Subcutaneous abdominal adipose tissue (tissue), 5 donors: Measurements from ENCODE around the gene CALB2.

Experiments used
- H3K27ac ChIP-seq: one replicate; pipeline ENCODE4 v1.7.0; 2013; ENCODE audit warnings: low read depth, mild to moderate bottlenecking, inconsistent platforms, low read length, moderate library complexity
- H3K27me3 ChIP-seq, 5 donors: one replicate each; pipeline ENCODE4 v1.7.0; 2013; ENCODE audit warnings: low read length in 5 of 5, inconsistent platforms in 1 of 5; ENCODE audit not compliant: control insufficient read depth in 5 of 5, insufficient read depth in 4 of 5
- H3K36me3 ChIP-seq, 5 donors: one replicate each; pipeline ENCODE4 v1.7.0; 2013; ENCODE audit warnings: low read length in 5 of 5; ENCODE audit not compliant: control insufficient read depth in 5 of 5, insufficient read depth in 5 of 5
- H3K4me1 ChIP-seq, 5 donors: one replicate each; pipeline ENCODE4 v1.7.0; 2013; ENCODE audit warnings: low read length in 5 of 5, mild to moderate bottlenecking in 3 of 5, moderate library complexity in 1 of 5; ENCODE audit not compliant: control insufficient read depth in 5 of 5, insufficient read depth in 5 of 5
- H3K4me3 ChIP-seq, 5 donors: one replicate each; pipeline ENCODE4 v1.7.0; 2013; ENCODE audit warnings: low read length in 5 of 5, low read depth in 1 of 5
- H3K9ac ChIP-seq, 5 donors: one replicate each; pipeline ENCODE4 v1.7.0; 2013; ENCODE audit warnings: low read length in 5 of 5, mild to moderate bottlenecking in 4 of 5, moderate library complexity in 3 of 5
- H3K9me3 ChIP-seq, 5 donors: one replicate each; pipeline ENCODE4 v1.7.0; 2013; ENCODE audit warnings: low read length in 5 of 5; ENCODE audit not compliant: control insufficient read depth in 5 of 5
- donor health status: healthy.
- donor health status: healthy.
- donor health status: healthy.
- donor health status: healthy.
- donor health status: healthy.

CALB2 gene

GRCh38 chr16:71339236-71340171 lies 19.0 kb upstream of the CALB2 start:
- no peaks in the 10 kb centered on the region for H3K4me1 ChIP-seq
- H3K27me3 ChIP-seq, result peaks cover 0 to 9% (median 5%) of the 10 kb centered on the region in 5 donors
- H3K9me3 ChIP-seq, result peaks cover 0 to 3% (median 0%) of the 10 kb centered on the region in 5 donors
- no peaks in the 10 kb centered on the region for H3K36me3 ChIP-seq
- H3K9ac ChIP-seq, result no peak overlapping the region
- H3K27ac ChIP-seq, result no peak overlapping the region
- H3K4me3 ChIP-seq, result no peak overlapping the region

- Histone ChIP-seq H3K36me3 (no peaks in the 10 kb centered on the region), H3K9ac (no peak overlapping the region), H3K9me3 (peaks cover 0 to 3% (median 0%) of the 10 kb centered on the region in 5 donors), H3K27ac (no peak overlapping the region), H3K27me3 (peaks cover 0 to 12% (median 8%) of the 10 kb centered on the region in 5 donors), H3K4me1 (no peaks in the 10 kb centered on the region), H3K4me3 (no peak overlapping the region)
Measured at GRCh38 chr16:71340406-71340805, 18.1 kb upstream of the CALB2 start.

- no peaks in the 10 kb centered on the region for H3K4me1 ChIP-seq
Measured at GRCh38 chr16:71341881-71342280, 16.6 kb upstream of the CALB2 start.

DNA sequence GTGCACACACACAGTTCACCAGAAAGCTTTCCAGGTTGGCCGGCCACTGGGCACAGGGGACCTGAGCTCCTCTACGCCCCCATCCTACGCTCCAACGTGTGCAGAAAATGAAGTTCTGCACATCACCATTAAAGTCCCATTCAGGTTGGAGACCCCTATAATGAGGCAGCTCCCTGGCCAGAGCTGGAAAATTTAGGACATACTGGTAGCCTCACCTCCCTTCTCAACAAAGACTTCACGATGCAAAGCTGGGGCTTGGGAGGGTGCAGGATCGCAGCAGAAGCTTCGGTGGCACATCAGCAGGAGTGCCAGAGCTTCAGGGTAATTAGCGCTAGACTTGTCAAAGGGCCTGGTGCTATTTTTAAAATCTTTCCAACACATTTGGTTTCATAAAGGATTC lies 15.4 kb upstream of the CALB2 start:
- Histone ChIP-seq H3K9me3 (no peaks in the 10 kb centered on the region), H3K9ac (no peak overlapping the region), H3K4me1 (no peaks in the 10 kb centered on the region), H3K4me3 (no peak overlapping the region), H3K36me3 (no peaks in the 10 kb centered on the region), H3K27ac (no peak overlapping the region), H3K27me3 (peaks cover 0 to 12% (median 8%) of the 10 kb centered on the region in 5 donors)

More at GRCh38 chr16:71341881-71342280, 16.6 kb upstream of the CALB2 start:
- H3K9me3 ChIP-seq, result no peaks in the 10 kb centered on the region
- no peak overlapping the region for H3K9ac ChIP-seq
- H3K36me3 ChIP-seq, result no peaks in the 10 kb centered on the region
- H3K4me3 ChIP-seq, result no peak overlapping the region
- H3K27ac ChIP-seq, result no peak overlapping the region
- H3K27me3 ChIP-seq, result peaks cover 0 to 12% (median 8%) of the 10 kb centered on the region in 5 donors

GRCh38 chr16:71344315-71344905 lies 14.1 kb upstream of the CALB2 start:
- Histone ChIP-seq H3K27ac (no peak overlapping the region), H3K36me3 (no peaks in the 10 kb centered on the region), H3K27me3 (peaks cover 0 to 13% (median 4%) of the 10 kb centered on the region in 5 donors), H3K4me3 (no peak overlapping the region), H3K9ac (no peak overlapping the region), H3K4me1 (no peaks in the 10 kb centered on the region), H3K9me3 (no peaks in the 10 kb centered on the region)

GRCh38 chr16:71345031-71345430 lies 13.5 kb upstream of the CALB2 start:
- no peaks in the 10 kb centered on the region for H3K36me3 ChIP-seq
- no peaks in the 10 kb centered on the region for H3K9me3 ChIP-seq
- H3K9ac ChIP-seq, result no peak overlapping the region
- no peak overlapping the region for H3K4me3 ChIP-seq
- H3K4me1 ChIP-seq, result no peaks in the 10 kb centered on the region
- H3K27me3 ChIP-seq, result peaks cover 0 to 13% (median 6%) of the 10 kb centered on the region in 5 donors
- H3K27ac ChIP-seq, result no peak overlapping the region

- no peaks in the 10 kb centered on the region for H3K9me3 ChIP-seq
- H3K4me3 ChIP-seq, result no peak overlapping the region
- no peaks in the 10 kb centered on the region for H3K36me3 ChIP-seq
- H3K27me3 ChIP-seq, result peaks cover 0 to 9% (median 6%) of the 10 kb centered on the region in 5 donors
- no peaks in the 10 kb centered on the region for H3K4me1 ChIP-seq
- H3K9ac ChIP-seq, result no peak overlapping the region
- no peak overlapping the region for H3K27ac ChIP-seq
Measured at GRCh38 chr16:71347146-71347545, 11.4 kb upstream of the CALB2 start.

GRCh38 chr16:71348262-71349085 lies 10.0 kb upstream of the CALB2 start:
- H3K9me3 ChIP-seq, result peaks cover 0 to 2% (median 0%) of the 10 kb centered on the region in 5 donors
- H3K9ac ChIP-seq, result no peak overlapping the region
- H3K4me3 ChIP-seq, result no peak overlapping the region
- no peaks in the 10 kb centered on the region for H3K36me3 ChIP-seq
- H3K4me1 ChIP-seq, result no peaks in the 10 kb centered on the region
- H3K27me3 ChIP-seq, result peaks cover 0 to 9% (median 6%) of the 10 kb centered on the region in 5 donors
- no peak overlapping the region for H3K27ac ChIP-seq

- Histone ChIP-seq H3K9me3 (peaks cover 0 to 2% (median 0%) of the 10 kb centered on the region in 5 donors), H3K4me3 (no peak overlapping the region), H3K9ac (no peak overlapping the region), H3K4me1 (no peaks in the 10 kb centered on the region), H3K36me3 (no peaks in the 10 kb centered on the region), H3K27me3 (peaks cover 0 to 5% (median 3%) of the 10 kb centered on the region in 5 donors), H3K27ac (no peak overlapping the region)
Measured at GRCh38 chr16:71350821-71351557, 7.5 kb upstream of the CALB2 start.
